GM15510 (cell line): ENCODE results near the gene ETS1.

Experiments used
- POLR2A ChIP-seq: IDR thresholded peaks from 3 replicates; pipeline ENCODE4 v1.6.1; 2011; ENCODE audit warnings: borderline replicate concordance; ENCODE audit not compliant: insufficient read length; ENCODE audit errors: extremely low read depth

ETS1 gene

DNA sequence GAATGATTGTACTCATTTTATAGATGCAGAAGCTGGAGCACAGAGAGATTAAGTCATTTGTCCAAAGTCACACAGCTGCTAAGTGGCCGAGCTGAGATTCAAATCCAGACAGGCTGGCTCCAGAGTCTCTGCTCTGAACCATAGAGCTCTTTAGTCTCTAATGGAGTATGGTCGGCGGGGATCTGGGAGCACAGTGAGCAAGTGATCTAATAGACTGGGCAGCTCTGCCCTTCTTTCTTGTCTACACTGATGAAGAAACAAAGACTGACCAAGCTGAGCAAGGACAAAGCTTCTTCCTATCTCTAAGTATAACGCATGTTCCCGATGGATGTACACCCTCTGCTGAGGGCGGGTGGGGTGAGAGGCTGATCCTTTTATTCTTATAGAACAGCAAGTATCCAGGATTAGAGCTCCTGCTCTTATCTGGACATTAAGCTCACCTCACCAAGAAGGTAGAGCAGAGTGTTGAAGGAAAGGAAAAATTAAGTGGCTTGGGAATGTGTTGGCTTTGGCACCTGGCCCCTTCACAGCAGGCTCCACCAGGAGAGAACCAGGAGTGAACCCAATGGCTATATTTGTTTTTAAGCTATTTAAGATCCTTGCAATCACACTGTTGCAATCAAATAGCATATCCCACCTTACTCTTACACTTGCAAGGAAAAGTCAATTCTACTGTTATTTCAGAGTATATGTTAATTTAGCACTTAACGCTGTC lies 68.7 kb downstream of the ETS1 start:
- TF ChIP-seq POLR2A: no peak

DNA sequence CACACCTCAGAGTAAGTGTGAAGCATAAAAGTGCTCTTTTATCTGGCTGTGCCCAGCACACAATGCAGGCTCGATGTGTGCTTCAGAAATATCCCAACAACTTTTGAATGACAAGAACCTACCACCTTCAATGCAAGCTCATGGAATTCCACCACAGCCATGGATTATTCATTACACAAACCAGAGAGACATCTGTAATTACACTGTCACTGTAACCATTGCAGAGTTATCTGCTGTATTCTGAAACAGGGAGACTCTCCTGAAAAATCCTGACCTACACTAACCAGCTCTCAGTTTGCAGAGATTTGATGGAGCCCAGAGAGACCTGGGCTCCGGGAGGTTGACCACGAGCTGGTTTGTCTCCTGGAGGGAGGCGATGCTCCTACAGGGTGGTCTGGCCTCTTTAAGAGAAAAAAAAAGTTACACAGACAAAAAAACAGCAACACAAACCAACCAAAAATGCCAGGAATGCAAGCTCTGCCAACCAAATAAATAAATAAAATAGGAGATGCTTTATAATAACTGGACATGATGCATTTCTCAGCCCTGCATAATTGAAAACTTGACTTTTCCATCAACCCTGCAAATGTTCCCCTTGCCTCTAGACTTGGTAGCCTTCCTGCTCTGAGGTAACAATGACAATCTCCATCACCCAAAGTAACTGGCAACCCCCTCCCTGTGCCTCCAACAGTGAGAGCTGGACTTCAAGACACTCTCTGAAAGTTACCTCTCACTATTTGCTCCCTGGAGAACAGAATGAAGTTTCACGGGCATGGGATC lies 69.7 kb downstream of the ETS1 start:
- no peak for TF ChIP-seq POLR2A

DNA sequence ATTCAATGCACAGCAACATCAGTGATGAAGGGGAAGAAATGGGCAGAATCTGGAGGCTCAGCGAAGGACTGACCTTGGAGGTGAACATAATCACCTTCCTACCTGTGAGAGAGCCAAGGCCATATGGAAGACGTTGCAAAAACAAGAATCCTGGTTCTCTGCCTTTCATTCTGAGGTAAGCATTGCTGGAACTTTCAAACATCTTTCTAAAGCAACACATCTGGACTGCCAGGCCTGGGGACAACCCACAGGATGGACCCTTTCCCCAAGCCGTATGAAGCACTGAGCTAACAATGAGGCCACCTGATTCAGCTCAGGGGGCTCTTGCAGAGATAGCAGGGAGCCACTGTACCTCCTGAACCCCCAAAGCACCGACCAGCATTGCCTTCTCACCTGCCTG lies 70.5 kb downstream of the ETS1 start:
- no peak for TF ChIP-seq POLR2A

DNA sequence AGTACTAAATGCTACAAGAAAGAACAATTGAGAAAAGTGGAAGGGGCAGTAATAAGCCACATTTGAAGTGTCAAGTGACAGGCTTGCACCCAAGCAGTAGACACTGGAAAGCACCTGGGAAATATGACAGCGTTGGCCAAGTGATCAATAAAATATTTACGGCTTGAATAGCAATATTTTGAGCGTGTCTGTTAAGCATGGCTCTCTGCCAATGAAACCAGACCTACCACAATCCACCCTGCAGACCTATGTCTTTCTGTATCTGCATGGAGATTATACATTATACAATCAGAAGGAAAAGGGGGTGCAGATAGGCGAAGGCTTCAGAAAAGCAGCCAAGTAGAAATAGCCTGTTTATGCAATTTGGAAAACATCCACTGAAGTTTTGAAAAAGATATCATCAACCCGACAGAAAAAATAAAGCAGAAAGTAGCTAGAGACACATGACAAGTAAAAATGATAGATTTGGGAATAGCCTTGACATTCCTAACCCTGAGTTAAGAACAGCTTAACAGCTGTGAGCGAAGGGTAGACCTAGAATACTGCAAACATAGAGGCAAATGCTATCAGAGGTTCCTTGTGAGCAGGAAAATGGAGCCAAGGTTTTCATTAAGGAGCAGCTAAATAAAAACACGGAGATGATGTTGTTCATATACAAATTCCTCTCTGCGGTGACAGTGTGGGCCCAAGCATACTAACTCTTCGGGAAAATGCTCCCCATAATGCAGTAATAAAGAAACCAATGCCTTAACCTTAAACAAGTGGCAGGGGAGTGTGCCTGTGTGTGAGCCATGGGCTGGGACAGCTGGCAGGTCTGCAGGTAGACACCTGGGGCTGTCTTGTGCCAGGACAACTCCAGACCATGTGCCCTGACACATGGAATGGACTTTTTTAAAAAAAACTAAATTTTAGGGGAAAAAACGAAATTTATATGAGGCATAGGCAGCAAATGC lies 71.3 kb downstream of the ETS1 start:
- no peak for TF ChIP-seq POLR2A

DNA sequence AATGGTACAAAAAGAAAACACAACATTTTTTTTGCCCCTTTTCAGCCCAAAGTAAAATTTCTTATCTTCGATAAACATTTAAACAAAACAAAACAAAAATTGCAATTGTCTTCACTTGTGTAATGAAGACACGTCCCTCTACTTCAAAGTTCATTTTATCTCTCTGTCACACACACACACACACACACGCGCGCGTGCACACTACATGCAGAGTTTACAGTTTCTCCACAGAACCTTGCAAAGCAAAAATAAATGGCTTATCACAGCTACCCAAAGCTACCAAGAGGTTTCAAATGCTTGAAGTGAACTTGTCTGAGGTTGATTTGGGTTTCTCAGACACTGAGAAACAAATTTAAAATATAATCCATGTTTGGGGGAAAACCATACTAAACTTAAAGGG lies 72.3 kb downstream of the ETS1 start:
- TF ChIP-seq POLR2A: no peak

DNA sequence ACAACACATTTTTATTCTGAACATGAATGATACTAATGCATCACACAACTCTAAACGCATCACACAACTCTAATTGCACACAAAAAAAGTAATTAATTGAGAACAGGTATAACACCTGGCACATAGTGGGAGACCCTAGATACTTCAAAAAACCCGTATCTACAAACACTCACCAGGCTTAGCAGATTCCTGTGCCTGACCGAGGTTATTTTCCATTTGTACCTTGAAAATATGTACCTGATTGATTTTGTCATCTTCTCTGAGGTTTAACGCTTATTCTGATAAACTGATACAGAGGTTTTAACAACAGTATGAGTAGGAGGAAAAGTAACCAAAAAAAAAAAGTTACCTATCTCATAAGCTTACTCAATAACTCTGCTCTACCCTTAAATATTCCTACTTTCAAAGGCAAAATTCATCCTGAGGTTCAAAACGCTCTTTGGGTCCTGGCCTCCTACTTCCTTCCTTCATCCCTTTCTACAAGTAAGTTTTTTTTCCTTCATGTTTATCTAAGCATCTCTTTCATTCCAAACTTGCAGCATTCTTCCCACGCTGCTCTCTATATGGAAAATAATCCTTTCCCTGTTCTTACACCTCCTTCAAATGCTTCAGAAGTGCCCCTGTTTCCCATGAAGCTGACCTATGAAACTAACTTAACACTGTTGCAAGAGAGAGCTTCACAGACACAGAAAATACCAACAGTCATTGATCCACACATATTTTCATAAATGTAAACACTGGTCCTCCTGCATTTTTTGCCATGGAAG lies 73.3 kb downstream of the ETS1 start:
- no peak for TF ChIP-seq POLR2A

DNA sequence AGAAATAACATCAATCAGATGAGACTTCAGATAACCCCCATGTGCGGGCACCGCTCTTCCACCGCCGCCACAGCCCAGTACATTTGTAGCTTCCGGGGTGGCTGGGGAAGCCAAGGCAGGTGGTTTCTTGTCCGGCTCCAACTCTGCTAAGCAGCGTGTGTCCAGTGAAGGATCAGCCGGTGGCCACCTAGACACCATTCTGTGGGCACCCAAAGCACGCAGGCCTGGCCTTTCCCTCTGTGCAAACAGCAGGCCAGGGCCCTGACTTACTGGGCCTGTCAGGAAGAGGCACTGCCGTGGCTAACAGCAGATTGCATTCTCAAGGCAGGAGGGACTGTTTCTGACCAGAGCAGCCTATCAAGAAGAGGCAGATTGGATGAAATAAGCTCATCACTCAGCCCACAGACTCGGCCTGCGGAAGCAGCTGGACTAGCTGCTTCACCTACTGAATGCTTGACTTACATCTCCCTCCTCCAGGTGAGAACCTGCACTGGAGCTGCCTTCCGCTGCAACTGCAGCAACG lies 74.8 kb downstream of the ETS1 start:
- no peak for TF ChIP-seq POLR2A

DNA sequence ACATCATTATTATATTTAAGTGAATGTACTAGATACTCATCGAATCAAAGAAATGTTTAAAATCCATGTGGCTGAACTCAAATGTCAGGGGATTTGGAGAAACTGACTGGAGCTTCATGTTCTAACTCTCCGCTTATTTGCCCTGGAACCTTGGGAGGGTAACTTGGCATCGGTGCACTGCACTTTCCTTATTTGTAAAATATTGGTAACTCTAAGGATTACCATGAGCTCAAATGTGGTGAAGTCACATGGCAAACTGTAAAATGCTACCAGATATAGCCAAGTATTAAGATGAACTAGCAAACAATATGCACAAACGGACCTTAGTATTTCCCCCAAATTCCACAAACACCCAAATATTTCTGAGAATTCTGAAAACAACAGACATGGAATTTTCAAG lies 75.6 kb downstream of the ETS1 start:
- no peak for TF ChIP-seq POLR2A

DNA sequence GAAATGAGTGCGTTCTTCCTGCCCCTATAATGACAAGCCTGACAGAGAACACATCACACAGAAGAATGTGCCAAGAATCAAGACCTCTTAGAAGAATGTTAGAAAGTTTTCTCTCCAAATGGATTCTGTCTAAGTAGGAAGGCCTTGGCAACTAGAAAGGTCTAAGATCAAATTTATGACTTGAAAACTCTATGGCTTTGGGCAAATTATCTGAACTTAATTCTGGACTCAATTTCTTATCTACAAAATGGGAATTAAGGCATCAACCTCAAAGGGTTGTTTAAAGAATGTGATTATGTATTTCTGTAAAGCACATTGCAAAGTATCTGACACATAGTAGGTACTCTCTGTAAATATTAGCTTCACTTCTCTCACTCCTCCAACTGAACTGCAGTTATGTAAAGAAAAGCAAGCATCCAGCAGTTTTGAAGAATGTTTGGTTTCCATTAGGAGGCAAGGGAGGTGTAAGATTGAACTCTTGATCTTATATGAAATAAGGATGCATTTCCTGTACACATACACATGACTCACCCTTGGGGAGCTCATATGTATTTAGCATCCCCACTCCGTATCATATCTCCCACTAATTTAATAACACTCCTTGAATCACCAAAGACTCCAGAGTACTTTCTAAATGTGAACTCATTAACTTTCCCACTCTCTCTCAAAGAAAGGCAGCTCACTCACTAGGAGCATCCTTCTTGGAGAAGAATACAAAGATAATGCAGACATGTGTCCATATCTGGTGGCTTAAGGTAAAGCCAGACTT lies 77.6 kb downstream of the ETS1 start:
- no peak for TF ChIP-seq POLR2A

DNA sequence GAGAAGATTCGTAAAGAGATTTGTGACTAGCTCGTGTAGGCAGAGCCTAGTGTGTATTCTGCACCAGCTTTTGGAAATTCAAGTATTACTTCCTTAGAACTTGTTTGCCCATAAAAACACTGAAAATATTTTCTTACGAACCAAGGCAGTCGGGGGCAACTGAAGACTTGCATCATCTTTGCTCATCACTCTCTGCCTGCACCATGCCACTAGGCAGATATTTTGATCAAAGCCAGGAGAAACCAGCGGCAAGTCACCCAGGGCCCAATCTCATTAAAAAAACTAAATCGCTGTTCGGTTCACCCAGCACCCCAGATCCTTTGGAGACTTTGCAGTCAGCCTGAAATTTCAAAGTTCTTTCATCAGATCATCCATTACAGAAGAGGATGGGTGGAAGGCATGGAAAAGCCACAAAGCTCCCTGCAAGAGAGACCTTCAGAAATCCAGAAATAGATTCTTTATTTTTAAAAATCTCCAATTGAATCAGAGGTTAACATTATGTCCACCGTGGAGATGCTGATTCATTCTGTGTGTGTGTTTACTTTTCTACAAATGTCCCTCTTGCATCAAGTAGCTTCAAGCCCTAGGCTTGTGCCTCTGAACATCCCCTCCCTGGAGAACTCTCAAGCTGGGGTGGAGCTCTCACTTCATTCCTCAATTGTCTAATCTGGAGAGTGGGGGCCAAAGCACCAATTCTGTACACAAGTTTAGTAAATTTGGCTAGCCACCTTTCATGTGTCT lies 78.4 kb downstream of the ETS1 start:
- TF ChIP-seq POLR2A: no peak

DNA sequence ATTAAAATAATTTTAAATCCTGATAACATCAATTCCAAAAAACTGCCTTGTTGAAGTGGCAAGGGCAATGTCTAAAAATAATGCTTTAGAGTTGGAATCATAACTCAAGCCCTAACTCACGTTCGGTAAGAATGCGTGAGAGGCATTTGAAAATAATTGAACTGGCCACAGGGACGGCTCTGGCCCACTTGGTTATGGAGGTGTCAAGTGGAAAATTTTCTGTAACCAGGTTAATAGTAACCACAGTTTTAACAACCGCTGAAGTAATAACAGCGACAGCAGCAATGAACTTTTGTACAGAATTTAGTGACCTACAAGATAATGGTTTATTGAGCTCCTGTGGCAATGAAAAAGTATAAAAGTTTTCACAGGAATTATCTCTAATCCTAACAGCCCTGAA lies 79.4 kb downstream of the ETS1 start:
- TF ChIP-seq POLR2A: no peak

DNA sequence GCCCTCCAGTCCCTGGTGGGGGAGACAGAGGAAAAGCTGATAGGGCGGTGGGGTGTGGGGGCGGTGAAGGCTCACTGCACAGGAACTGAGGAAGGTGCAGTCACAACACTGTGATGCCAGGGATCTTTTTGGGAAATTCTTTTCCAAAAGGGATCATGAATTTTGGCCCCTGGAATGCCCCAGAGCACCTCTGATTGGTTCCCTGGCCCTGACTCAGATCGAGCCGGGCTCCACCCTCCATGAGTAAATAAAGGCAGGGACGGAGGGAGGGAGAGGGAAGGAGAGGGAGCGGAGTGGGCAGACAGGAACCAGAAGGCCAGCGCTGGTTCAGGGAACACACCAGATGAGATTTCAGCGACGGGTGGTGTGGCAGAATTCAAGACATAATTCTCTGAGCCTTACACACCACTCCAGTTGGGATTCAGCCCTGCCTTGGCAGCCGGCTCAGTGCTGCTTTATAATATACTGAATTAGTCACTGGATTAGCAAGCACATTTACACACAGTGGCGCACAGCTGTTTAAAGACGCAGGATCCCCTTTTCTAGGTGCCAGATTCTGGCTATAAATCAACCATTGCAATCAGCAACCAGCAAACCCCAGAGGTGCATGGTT lies 80.3 kb downstream of the ETS1 start:
- TF ChIP-seq POLR2A: no peak
